ENCODE data around the gene EPHA3.

- TF ChIP-seq CTCF (conservative IDR thresholded peaks at IDR 0.05; ENCODE audit: low read depth, low read length) (no peak), EZH2 (IDR thresholded peaks at IDR 0.05; ENCODE audit: borderline replicate concordance, low read depth, low read length, poor library complexity, severe bottlenecking) (no peak)
Measured at GRCh38 chr3:89173546-89173945, 66.1 kb downstream of the EPHA3 start.

All from A673 (cell line).